Hematopoietic multipotent progenitor cell treated with erythropoietin and hydrocortisone succinate and interleukin-3 and kit ligand, for 4 days (in vitro differentiated cells): ENCODE measurements around the gene OR2H1.

ENCODE experiments used
- DNase-seq: peaks from one replicate; pipeline ENCODE4 v3.0.0-alpha.2; 2015

Gene OR2H1

DNA sequence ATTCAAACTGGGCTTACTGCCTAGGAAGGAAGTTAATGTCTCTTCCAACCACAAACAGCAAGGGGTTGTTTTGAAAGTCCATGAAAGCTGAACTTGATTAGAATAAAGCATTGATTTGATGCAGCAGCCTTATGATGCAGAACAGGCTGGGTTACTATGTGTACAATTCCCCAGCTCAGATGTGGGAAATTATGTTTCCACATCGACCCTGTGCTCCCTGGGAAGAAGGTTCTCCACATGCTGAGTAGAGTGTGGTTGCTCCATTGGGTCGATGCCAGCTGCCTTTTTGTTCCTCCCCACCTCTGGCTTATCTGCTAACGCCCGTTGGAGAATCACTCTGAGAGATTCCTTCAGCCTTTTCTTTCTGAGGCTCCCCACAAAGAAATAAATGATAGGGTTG lies 29.6 kb downstream of the OR2H1 start:
- DNase-seq: peak; percentile 62

DNA sequence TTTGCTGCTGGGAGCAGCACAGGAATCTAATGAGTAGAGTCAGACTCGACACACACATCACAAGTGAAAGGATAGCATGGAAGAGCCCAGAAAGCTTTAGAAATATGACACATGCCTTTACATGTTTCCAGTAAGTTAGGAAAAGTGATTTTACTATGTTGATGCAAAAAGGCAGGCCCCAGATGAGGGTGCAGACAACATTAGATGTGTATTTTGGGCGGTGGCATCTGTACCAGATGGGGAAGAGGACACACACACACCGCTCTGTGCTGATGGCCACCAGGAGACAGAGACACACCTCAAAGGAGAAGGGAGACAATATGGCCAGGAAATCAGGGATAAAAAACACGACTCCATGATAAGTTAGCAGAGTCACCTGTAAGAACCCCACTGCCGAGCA lies 30.2 kb downstream of the OR2H1 start:
- DNase-seq: no peak

DNA sequence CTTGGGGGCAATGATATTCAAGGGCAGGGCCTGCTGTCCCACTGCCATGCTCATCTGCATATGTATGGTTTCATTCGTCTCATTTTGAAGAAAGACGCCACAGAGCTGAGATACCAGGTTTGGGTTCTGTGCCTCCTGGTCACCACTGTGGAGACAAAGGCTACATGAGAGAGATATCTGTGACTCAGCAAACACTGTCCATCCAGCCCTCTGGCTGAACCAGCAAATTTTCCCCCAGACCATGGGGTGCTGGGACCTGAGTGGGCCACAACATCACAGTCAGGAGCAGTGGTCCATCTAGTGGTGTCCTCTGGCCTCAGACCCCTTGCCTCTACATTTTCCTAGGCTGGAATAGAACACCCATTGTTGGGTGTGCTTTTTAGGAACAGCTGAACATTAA lies 30.7 kb downstream of the OR2H1 start, which contains the start of gene MAS1L:
Gene MAS1L, minus strand, starts transcription at position 297 of the 400 bp plus-strand sequence. Its CDS starts 54 bp downstream, at position 243.
- DNase-seq: no peak

DNA sequence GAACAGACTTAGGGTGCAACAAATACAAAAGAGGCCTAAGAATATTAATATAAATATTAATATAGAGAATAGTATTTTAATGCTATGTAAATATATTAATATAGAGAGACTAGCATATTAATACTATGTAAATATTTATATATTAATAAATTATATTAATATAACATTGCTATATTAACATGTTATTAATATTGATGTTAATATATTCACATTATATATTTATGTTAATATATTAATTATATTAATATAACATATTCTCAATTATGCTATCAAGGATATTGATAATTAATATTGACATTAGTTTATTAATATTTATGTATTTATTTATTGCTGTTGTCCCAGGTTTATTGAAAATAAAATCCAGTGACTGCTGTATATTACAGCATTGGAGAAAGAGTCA lies 31.9 kb downstream of the OR2H1 start:
- DNase-seq: no peak

DNA sequence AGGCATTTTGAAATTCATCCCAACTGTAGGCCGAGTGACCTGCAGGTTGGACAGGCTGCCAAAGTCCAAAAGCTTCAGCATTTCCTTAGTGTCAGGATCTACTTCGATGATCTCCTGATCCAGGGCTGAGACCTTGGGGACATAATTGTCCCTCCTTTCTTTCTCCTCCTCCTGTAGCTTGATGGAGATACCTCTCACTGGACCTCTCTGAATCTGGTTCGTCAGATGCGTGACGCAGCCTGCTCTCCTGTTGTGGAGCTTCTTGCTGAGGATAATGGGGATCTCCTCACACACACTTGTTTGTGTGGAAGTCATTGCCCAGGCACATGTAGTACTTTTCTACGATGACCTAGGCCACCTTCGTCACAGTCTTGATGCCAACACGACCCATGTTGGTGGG lies 32.3 kb downstream of the OR2H1 start:
- DNase-seq: no peak

DNA sequence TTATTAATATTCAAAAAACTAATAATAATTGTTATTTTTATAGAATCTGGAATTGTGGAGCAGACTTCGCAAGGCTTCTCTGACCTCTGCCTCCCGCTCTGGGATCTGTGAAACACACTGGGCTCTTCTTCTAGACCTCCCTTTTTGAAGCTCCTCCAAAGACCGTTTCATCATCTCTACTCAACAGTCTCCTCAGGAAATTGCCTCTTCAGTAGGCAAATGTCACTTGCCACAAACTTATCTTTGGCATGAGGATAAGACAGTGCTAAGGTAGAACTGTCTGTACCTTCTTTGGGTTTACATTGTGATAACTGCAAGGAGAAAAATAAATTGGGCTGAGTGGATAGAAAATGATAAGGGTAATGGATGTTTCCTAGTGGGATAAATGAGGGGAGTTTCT lies 33.1 kb downstream of the OR2H1 start:
- peak; percentile 73 for DNase-seq

DNA sequence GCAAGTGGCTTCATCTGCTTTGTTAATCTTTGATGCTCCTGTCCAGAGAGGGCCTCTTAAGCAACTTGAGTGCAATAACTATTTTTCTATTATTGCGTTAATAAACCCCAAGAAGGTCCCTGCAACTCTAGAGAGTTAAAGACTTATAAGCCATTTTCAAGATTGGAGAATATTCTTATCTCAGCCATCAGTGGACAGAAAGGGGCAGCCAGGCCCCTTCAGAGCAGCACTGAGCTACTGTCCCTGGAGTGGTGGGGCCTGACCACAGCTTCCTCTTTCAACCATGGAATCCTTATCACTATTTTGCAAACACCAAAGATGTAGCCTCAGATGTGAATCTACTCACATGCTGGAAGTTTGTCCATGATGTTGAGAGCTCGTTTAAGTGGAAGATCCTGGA lies 33.6 kb downstream of the OR2H1 start:
- DNase-seq: peak; percentile 95

DNA sequence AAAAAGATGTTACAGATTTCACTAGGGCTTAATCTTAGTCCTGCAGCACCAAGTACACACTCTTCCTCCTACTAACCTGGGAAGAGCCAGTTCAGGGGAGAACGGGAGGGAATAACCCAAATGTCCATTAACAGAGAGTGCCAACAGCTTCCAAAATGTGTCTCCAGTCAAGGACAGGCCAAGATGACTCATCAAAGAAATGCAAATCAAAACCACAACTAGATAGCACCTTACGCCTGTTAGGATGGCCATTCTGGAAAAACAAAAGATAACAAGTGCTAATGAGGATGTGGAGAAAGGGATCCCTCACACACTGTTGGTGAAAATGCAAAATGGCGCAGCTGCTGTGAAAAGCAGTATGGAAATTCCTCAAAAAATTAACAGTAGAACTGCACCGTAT lies 34.6 kb downstream of the OR2H1 start:
- DNase-seq: no peak

DNA sequence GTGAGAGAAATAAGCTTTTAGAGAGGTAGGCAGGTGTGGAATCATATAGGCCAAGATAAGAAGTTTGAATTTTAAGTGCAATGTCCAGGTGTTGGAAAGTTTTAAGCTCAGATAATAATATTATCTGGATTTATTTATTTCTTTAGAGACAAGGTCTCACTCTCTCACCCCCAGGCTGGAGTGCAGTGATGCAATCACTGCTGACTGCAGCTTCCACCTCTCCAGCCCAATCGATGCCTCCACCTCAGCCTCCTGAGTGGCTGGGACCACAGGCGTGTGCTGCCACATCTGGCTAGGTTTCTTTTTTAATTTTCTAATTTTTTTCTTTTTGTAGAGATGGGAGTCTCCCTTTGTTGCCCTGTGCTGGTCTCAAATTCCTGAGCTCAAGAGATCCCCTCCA lies 36.3 kb downstream of the OR2H1 start:
- DNase-seq: no peak

DNA sequence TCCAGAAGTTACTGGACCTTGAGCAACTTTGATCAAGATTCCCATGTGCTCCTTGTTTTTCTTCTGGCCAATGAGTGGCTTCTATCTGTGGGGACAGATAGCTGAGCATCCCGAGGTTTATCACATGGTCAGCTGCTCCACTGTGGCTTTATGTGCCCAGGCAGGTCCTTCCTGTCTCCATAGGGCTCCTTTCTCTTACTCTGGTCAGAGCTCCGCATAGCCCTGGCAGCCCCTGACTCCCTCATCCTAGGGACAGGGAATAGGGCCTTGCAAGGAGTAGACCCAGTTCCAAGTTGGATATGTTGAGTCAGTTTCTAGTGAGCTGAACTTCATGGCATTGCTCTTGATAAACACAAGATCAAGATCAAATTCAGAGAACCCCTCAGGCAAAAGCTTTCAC lies 37.2 kb downstream of the OR2H1 start:
- no peak for DNase-seq

DNA sequence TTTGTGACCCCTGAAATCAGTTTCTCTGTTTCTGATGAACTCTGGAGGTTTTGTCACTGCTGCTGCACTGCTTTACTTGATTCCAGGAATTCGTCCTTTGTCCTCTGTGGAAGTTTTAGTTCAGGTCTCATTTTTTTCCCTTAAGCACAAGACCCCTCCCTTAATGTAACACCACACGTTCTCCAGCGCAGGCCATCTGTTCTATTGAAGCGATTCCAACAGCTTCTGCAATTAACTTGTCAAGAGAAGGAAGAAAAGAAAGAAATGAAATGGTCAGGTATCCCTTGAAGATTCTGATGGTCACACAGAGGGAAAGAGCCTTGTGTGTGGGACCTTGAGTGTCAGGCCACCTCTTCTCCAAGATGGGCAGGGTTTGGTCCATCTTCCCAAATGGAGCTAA lies 38.6 kb downstream of the OR2H1 start:
- no peak for DNase-seq

DNA sequence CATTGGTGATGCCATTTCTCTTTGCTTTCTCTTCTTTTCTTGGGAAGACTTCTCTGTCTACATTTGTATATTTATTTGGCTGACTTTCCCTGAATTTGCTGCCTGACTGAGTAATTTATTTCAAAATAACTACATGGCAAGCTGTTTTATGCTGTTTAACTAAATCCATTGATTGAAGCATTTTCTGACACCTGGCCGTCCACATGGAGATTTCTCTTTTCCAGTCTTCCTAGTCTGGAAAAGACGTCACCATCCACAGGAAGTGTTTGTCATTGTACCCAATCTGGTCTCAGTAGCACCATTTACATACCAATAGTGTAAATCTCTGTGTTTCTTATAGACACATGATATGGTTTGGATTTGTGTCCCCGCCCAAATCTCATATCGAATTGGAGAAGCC lies 40.0 kb downstream of the OR2H1 start:
- DNase-seq: no peak

DNA sequence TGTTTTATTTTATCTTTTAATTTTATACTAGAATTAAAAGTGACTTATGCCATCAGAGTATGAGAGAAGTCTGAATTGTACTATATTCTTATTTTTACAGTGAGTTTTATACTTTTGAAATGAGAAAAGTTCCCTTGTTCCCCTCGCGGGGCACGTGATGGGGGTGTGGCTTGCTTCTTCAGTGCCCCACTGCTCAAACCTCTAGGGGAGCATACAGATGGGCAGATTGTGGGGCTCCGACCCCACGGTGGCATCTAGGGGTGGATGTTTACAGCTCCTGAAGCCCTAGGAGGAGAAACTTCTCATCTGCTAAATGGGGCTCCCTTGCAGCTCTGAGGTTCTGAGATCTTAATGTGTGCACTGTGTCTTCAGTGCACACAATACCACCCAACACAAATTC lies 42.7 kb downstream of the OR2H1 start:
- no peak for DNase-seq

DNA sequence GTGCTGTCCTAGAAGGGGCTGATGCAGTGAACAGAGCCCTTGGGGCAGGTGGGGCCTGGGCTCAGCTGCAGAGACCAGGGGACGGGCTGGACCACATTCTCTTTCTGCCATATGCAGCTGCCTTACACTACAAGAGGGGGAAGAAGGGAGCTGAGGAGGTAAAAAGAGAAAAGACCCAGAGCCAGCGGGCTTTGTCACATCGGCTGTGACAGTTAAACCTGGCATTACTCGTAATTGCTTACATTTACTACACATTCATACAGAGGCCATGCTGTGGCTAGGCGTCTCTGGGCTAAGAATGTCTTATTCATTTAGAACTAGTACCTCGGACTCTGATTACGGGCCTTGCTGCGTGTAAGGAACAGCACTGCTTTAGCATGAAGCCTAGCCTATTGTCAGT lies 43.6 kb downstream of the OR2H1 start:
- no peak for DNase-seq

DNA sequence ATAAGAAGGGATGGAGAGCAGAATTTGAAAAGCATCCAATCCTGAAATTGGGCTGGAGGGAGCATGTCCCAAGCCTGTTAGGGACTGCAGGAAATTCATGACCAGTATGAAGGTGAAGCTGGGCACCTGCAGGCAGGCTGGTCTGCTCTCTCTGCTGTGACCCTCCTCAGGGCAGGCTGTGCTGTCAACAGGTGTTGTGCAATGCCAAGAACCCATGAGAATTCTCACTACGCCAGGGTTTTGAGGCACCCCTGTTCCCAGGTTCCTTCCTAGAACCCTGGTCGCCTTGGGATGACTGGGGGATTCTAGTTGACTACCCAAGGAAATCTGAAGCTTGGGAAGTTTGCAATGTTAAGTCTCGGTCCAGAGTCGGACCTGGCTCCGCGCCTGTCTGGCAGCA lies 44.2 kb downstream of the OR2H1 start:
- no peak for DNase-seq

DNA sequence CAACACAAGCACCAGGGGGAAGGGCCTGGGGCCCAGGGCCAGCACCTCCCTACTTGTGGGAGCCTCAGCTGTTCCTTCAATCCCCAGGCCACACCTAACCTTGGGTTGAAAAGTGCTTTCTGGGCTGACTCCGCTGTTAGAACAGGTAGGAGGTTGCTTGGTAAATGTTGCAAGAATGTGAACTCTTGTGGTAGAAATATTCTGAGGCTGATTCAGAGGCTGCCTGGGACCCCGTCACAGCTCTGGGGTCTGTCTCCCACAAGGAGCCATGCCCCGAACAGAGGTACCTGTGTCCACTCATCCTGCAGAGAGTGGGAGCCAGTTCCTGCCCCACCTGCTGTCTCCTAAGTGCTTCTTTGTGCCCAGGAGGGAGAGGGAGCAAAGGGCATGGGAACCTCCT lies 45.2 kb downstream of the OR2H1 start:
- no peak for DNase-seq

DNA sequence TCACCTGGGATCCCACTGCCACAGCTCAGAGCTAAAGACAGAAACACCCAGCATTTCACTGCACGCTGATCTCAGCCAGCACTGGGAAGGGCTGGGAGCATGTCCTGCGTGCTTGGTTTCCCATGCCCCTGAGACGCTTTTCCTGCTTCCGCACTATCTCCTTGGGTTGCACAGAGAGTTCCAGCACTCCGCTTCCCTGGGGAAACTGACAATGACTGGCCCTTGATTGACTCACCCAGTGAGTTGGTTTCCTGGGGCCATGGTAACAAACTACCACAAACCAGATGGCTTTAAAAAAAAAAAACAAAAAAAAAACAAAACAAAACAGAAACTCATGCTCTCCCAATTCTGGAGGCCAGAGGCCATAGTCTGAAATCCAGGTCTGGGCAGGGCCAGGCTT lies 45.6 kb downstream of the OR2H1 start:
- DNase-seq: no peak

DNA sequence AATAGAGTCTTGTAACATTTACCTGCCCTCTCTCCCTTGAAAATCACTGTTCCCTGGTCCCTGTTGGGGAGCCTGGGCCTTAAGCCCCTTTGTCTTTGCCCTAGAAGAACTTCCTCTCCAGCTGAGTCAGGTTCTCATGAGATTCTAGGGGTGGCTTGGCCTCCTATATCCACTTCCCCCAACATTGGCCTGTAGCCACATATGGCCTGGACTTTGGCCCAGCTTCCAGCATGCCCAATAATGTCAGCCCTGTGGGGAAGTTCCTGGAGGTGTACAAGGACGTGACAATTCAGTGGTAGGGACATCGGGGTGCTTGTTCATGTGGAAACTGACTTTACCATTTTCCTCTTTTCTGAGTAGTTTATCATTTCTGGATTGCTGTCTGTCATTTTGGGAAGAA lies 48.0 kb downstream of the OR2H1 start:
- DNase-seq: no peak

DNA sequence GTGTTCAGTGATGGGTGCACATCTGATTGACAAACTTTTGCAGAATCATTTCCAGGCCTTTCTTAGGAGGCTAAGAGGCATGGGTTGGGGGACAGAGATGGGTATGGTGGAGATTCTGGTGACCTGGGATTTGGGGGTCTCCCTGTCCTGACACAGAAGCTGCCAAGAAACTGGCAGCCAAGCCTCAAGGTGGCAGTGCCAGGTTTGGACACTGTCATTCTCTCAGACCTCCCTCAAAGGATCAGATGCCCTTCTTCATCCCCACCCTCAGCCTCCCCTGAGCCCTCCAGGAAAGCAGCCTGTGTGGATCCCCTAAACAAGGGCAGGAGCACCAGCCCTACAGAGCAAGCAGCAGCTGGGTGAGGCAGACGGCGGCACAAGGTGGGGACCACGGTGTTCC lies 48.9 kb downstream of the OR2H1 start:
- DNase-seq: no peak

DNA sequence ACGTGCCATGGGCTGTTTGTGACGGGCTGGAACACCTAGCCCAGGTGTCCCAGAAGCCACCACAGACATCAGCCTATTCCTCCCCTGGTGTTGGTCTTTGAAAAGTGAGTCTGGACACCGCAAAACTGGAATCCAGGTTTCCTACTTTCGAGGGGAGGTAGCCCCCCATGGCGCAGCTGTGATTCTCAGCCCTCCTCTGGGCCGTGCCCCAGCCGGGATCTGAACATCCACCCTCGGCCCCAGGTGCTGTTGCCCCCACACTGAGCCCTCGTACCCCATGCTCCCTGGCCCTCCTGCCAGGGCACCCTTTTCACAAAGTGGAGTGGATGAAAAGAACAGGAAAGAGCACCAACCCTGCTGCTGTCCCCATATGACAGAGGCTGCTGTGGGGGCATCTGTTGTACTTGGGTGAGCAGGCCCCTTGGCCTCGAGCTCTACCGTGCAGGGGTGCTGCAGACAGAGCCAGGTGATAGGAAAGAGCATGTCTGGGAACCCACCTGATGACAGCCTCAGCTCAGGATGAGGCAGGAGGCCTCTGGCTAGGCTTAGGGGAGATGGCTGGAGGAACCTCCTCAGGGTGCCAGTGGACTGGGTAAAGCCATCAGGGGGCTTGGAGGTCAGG lies 49.6 kb downstream of the OR2H1 start:
- DNase-seq: no peak

DNA sequence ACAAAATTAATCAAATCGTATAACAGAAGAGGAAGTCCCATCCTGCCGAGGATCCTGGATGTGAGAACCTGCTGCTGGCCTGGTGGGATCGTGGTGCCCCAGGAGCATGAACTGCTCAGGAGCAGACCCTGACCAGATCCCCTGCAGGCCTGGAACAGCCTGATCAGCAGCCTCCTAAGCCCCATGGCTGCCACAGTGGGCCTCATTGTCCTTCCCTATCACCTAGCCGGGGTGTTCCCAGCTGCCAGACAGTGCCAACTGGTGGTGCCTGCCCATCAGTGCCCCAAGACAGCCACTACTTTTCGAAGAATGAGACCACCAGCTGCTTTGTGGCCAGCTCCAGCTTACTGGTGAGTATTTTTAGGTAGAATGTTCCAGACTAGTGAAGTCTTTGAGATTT lies 50.4 kb downstream of the OR2H1 start:
- no peak for DNase-seq

DNA sequence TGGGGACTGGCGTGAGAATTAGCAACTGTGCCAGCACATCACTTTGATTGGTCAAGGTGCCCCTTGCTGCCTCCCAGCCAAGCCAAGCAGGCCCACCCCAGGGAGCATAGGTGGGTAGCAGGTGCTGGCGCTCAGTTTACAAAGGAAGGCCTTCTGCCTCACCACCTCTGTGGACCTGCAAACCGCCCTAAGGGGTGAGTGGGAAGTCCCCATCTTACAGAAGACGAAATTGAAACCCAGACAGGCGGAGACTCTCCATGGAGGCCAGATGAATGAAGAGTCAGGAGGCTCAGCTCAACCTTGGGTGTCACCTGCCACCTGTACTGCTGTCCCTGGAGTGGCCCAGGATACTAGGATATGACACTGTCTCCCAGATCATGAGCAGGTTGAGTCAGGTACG lies 52.3 kb downstream of the OR2H1 start:
- no peak for DNase-seq

DNA sequence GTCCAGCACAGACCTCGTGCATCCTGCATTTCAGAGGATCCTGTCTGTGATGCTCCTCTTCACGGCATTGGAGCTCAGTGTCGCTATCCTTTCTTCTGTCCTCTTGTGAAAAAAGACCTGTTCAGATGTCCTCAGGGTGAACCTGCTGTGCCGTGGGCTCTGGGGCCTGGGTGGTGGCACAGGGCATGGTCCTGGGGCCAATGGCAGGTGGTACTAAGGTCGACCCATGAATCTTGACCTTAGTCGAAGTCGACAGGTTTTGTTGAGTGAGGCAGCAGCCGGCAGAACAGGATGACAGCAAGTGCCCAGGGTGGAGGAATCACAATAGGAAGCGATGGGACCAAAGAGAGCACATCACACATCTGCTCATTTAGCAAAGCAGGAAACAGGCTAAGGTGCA lies 52.8 kb downstream of the OR2H1 start:
- DNase-seq: no peak

DNA sequence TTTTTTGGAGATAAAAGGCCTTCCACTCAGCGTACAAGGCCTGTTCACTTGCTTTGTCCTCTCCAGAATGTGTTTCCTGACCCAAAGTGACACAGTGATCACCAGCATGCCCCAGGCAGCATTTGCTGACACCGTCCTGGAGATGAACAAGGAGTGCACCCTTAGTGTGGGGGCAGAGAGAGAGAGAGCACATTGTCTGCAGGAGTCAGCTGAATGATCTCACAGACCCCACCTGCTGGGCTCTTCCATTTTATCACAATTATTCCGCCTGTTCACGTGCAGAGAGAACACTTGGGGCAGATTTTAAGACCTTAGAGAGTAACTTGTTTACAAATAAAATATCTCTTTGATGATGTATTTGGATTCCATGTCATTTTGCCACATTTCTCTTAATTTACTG lies 53.2 kb downstream of the OR2H1 start:
- peak; percentile 66 for DNase-seq

DNA sequence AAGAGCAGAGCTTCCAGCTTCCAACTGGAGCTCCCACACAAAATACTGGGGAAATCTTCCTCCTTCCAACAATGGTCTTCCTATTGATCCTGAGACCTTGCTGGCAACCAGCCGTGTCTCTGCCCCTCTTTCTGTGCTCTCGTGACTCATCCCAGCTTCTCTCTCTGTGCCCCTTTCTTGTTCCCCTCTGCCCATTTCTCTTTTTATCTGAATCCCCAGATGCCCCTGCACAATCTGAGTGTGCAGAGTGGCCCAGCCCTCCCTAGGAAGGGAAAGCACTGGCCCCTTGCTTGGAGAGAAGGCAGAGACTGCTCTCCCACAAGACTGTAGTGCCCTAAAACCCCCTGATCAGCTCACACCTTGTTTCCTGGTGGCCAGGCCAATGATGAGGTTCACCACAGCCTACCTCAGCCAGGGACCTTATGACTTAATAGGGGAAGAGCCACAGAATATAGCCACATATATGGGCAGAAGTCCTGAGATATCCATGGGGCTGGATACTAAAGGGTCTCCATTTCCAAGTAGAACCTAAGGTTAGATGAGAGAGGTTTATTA lies 53.9 kb downstream of the OR2H1 start:
- DNase-seq: peak; percentile 22
